ENCODE results near the gene BTRC.

BTRC gene

DNA sequence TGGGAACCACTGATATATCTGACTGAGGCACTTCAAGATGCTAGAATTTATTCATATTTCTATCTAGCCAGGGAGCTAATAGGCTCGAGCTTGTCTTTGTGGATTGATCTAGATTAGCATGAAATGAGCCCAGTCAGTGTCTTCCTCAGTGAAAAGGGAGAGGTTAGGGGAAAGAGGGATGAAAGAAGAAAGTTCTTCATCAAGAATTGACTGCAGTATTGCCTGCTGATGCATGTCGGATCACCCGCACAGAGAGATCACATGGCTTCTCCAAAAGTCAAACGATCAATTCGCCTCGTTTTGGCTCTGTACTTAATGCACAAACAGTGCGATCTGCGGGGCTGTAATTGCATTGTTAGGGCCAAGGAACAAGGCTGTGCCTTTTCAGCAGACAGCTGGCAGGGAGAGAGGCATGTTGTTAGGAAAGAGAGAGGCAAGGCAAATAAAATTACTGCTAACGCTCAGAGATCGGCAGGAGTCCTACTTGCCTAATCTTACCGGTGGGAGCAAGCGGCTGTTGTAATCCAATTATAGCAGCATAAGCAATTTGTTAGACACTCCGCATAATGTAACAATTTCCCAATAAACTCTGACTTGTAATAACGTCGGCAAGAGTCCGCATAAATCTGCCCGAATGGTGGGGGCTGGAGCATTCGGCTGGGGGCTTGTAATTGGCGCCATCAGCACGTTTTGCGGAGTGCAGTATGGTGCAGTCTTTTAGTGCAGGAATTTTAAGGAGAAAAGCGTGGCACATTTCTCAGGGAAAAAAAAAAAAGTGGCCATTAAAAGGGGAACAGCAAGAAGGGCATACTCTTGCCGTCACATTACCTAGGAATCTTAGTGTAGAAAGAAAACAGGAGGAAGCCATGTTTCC, 132.0 kb downstream of the BTRC start:
- TF ChIP-seq, protein P1, sequence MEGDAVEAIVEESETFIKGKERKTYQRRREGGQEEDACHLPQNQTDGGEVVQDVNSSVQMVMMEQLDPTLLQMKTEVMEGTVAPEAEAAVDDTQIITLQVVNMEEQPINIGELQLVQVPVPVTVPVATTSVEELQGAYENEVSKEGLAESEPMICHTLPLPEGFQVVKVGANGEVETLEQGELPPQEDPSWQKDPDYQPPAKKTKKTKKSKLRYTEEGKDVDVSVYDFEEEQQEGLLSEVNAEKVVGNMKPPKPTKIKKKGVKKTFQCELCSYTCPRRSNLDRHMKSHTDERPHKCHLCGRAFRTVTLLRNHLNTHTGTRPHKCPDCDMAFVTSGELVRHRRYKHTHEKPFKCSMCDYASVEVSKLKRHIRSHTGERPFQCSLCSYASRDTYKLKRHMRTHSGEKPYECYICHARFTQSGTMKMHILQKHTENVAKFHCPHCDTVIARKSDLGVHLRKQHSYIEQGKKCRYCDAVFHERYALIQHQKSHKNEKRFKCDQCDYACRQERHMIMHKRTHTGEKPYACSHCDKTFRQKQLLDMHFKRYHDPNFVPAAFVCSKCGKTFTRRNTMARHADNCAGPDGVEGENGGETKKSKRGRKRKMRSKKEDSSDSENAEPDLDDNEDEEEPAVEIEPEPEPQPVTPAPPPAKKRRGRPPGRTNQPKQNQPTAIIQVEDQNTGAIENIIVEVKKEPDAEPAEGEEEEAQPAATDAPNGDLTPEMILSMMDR (IDR thresholded peaks at IDR 0.05; ENCODE audit: low read depth, low read length) = no peak
- no peak overlapping the region for H3K4me3 ChIP-seq (ENCODE audit: low read depth, low read length)

DNA sequence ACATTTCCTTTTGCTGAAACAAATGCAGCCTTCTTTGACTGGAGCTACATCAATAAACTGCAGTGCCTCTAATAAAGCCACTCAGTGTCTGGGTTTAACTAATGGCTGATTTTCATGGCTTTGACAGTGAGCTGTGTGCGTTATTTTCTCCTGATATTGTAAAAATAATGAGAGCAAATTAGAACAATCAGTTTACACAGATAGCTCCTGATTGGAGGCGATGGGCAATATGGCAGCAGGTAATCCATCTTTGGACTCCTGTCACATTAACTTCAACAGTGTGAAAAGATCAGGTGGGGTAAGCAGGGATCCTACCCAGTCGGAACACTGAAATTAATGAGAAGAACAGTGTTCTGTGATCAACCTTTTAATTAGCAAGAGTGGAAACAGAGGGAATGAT, 133.4 kb downstream of the BTRC start:
- TF ChIP-seq, protein P1 (IDR thresholded peaks at IDR 0.05; ENCODE audit: low read depth, low read length) = no peak
- no peak overlapping the region for H3K4me3 ChIP-seq (ENCODE audit: low read depth, low read length)

DNA sequence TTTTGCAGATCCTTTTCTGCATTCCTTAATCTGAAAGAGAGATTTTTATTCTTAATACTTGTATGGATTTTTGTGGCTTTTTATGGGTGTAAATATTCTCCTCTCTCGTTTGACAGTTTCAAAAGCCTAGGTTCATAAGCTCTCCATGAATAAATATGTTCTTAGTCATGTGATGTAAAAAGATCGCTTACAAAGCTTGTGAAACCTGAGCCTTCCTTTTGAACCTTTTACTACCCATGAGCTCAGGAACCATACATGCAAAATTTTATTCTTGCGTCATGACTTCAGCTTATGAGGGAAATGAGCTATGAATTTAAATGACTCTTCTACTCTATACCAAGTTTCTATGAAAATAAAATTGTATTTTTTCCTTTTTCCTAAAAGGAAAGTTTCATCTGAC, 135.4 kb downstream of the BTRC start:
- H3K4me3 ChIP-seq (ENCODE audit: low read depth, low read length) = no peak overlapping the region
- TF ChIP-seq, protein P1 (IDR thresholded peaks at IDR 0.05; ENCODE audit: low read depth, low read length) = no peak

DNA sequence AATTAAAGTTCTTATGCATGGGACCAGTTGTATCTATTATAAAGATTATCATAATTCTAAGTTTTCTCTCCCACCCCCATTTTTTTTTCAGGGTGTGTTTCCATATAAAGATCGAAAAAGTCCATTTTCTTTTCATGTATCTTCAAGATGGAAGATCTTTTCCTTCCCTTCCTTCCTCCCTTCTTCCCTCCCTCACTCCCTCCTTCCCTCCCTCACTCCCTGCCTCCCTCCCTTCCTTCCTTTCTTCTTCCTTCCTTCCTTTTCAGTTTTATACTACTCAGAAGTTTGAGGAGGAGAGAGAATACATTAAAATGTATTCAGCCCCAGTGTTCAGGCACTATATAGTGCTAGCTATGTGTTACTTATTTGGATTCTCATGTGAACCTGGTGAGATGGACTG, 136.1 kb downstream of the BTRC start:
- no peak overlapping the region for H3K4me3 ChIP-seq (ENCODE audit: low read depth, low read length)
- TF ChIP-seq, protein P1 (IDR thresholded peaks at IDR 0.05; ENCODE audit: low read depth, low read length) = no peak

- H3K4me3 ChIP-seq (ENCODE audit: low read depth, low read length) = no peak overlapping the region
- TF ChIP-seq, protein P1 (IDR thresholded peaks at IDR 0.05; ENCODE audit: low read depth, low read length) = no peak
These were observed 138.2 kb downstream of the BTRC start for GRCh38 chr10:101492205-101492604.

DNA sequence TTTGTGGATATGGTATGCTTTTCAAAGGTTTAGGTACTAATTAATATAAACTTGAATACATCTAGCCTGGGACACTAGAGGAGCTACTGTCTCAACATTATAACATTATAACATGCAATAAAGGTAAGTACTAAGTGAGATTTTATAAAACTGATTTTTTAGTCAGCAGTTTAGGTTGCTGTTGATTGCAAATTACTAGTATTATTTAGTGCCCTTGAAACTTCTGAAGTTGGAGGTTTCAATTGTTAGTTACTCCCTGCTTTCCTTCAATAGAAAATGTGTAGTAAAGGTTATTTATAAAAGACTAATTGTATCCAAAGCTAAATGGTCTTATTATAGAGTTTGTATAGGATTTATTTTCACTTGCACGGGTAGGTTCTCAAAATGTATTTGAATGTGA, 138.8 kb downstream of the BTRC start:
- TF ChIP-seq, protein P1 (IDR thresholded peaks at IDR 0.05; ENCODE audit: low read depth, low read length) = no peak
- H3K4me3 ChIP-seq (ENCODE audit: low read depth, low read length) = no peak overlapping the region

DNA sequence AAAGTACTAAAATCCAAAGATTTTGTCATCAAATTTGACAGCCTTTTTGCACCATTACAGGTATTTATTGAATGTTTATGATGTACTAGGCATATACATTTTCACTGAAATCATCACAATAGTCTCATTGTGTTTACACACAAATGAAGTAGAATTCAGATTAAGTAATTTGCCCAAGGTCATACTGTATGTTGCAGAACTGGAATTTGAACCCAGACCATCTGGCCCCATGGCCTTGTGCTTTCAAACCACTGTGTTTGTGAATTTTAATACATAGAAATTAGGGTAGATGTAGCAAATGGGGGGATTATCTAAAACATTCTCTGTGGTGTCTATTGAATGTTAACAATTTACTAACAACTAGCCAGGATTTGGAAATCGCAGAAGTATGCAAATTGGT, 139.3 kb downstream of the BTRC start:
- TF ChIP-seq, protein P1 (IDR thresholded peaks at IDR 0.05; ENCODE audit: low read depth, low read length) = no peak

More for the DNA sequence above, 139.3 kb downstream of the BTRC start:
- H3K4me3 ChIP-seq (ENCODE audit: low read depth, low read length) = no peak overlapping the region

Measured in WI38 (cell line).